OCI-M2 (cell line): ENCODE results near the gene CPNE6.
"Not testable (repeated sequence)": the region's sequence is repeated elsewhere in the genome, so short reads cannot be mapped to it uniquely, and the experiment has no call there.

Experiments used
- DNase-seq: peaks from one replicate; lab custom pipeline; 2025; ENCODE audit not compliant: unreplicated experiment; lab: John Stamatoyannopoulos, UW

CPNE6 gene

DNA sequence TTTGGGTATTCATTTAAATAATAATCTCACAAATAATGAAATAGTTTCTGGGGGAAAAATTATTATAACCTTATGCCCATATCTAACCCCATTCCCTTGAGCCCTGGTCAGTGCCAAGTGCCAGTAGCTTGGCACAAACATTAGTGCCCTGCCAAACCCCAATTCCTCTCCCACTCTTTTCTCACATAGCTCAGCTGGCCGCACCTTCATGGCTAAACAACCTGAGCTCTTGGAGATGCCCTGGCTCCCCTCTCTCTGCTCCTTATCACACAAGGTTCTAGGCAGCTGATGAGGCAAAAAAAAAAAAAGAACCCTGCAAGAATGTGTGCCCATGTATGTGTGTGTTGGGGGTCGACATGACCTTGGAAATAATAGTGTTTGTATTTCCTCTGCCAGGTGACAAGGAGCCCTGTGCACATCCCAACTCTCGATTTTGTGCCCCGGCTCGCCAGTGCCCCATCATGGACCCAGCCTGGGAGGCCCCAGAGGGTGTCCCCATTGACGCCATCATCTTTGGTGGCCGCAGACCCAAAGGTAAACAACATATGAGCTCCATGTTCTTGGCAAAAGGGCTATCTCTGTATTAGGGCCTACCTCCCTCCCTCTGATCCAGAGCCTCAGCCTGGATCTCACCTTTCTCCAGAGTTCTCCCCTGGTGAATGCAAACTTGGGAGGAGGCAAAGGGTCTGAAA, 31.1 kb downstream of the CPNE6 start:
- no peak for DNase-seq

DNA sequence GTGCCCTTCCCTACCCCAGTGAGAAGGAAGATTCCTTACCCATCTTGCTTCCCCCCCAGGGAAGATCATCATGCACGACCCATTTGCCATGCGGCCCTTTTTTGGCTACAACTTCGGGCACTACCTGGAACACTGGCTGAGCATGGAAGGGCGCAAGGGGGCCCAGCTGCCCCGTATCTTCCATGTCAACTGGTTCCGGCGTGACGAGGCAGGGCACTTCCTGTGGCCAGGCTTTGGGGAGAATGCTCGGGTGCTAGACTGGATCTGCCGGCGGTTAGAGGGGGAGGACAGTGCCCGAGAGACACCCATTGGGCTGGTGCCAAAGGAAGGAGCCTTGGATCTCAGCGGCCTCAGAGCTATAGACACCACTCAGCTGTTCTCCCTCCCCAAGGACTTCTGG, 32.1 kb downstream of the CPNE6 start:
- no peak for DNase-seq

DNA sequence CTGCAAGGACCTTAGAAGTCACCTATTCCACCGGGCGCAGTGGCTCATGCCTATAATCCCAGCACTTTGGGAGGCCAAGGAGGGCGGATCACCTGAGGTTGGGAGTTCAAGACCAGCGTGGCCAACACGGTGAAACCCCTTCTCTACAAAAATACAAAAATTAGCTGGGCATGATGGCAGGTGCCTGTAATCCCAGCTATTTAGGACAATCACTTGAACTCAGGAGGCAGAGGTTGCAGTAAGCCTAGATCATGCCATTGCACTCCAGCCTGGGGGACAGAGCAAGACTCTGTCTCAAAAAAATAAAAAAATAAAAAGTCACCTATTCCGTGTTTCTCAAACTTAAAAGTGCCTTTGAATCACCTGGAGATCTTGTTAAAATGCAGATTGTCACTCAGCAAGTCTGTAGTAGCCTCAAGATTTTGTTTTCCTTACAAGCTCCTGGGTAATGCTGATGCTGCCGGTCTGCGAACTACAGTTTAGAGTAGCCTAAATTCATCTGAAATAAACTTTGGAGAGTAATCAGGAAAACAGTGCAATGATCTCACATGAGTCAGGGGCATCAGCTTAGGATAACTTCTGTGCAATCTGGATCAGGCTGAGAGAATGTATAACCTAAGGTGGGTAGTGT, 34.4 kb downstream of the CPNE6 start:
- DNase-seq = not testable (repeated sequence)

DNA sequence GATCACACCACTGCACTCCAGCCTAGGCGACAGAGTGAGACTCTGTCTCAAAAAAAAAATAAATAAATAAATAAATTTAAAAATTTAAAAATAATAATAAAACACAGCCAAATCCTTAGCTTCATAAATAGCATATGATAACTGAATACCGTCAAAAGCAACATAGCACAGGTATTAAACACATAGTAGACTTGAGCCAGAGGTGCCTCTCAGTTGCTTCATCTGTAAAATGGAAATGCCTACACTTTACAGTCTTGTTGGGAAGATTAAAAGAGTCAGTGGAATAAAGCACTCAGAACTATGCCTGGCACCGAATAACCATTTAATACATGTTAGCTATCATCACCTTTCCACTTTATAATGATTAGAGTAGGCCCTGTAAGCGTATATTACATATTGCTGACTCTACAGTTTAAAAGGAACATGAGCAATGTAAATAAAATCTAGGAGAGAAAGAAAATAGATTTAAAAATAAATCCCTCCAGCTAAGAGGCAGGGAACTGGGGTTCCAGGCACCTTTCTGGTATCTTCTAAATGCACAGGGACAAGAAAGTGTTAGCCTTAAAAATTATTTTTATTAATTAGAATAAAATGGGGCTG, 35.4 kb downstream of the CPNE6 start:
- DNase-seq = no peak

DNA sequence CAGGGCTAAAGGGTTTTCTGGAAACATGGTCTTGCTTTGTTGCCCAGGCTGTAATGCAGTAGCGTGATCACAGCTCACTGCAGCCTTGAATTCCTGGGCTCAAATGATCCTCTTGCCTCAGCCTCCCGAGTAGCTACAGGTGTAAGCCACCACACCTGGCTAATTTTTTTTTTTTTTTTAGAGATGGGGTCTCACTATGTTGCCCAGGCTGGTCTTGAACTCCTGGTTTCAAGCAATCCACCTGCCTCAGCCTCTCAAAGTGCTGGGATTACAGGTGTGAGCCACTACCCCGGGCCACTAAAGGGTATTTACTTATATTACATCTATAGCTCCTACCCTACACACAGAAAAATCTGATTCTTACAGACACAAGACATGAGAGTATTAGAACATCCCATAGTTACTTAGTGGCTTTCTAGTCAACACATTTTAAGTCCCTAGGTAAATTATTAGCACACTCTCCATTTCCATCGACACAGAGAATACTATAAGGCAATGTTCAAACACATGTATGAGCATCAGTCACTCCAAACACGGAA, 37.0 kb downstream of the CPNE6 start:
- DNase-seq = no peak

DNA sequence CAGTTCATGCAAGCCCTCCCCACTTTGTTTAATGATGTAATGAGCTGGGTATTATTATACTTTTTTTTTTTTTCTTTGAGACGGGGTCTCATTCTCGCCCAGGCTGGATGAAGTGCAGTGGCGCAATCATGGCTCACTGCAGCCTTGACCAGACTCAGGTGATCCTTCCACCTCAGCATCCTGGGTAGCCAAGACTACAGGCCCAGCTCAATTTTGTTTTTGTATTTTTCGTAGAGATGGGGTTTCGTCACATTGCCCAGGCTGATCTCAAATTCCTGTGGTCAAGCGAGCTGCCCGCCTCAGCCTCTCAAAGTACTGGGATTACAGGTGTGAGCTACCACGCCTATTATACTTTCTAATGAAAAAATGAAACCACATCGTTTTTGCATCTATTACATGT, 38.7 kb downstream of the CPNE6 start:
- no peak for DNase-seq

DNA sequence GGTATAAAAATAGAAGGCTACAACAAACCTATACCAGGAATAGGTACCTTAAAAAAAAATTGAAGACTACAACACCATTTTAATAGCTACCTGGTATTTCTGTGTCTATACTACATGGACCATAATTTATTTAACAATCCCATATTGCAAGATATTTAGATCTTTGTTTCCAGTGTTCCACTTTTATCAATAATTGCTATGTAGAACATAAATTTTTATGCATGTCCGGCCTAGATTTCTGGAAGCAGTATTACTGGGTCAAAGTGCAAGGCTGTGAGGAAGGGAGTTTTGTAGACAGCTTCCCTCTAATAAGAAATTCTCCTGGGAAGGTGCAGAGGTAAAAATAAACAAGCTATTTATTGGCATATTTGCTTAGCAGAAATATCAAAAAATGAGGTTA, 39.2 kb downstream of the CPNE6 start:
- DNase-seq = no peak

DNA sequence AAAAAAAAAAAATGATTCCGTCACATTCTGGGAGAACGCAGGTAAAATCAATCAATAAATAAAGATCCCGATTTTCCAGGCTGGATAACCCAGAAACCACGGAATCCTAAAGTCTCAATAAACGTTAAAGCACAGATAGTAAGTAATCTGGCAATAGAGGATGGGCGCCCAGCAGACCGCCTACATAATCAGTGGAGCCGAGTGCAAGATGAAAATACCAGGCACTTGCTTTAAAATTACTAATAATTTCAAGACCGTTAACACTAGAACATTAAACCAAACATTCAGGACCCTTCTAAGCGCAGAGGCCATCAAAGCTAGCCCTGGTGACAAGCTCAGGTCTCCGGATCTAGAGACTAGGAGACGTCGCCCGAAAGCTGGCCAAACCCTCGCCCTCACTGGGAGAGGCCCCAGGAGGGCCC, 42.0 kb downstream of the CPNE6 start:
- DNase-seq = no peak

DNA sequence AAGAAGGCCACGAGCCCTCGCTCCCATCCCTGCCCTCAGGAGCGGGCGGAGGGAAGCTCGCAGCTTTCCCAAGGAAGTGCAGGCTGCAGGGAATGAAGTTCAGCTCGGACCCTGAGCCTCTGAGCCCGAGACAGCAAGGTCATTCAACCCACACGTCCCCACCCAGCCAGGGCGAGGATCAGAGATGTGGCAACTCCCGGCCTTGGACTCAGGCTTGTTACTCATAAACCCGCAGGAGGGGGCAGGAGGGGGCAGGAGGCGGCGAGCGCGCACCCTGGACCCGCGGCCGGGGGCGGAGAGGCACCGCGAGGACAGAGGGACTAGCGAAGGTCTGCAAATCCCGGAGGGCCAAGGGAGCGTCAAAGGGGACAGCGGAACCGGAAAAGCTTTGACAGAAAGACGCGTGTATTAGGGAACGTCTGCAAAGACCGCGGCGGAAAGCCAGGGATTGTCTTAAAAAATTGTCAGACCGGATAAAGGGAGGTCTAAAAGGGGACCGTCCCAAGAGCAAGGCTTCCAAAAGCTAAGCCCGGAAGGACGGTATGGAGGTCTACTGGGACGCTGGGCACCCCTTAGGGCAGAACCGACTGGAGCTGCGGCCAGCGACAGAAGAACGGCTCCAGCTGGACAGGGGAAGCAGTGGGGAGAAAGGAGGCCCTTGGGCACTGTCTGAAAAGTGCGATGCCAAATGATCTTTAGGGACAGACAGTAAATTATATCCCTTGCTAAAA, 42.6 kb downstream of the CPNE6 start:
- DNase-seq = peak; percentile 85

DNA sequence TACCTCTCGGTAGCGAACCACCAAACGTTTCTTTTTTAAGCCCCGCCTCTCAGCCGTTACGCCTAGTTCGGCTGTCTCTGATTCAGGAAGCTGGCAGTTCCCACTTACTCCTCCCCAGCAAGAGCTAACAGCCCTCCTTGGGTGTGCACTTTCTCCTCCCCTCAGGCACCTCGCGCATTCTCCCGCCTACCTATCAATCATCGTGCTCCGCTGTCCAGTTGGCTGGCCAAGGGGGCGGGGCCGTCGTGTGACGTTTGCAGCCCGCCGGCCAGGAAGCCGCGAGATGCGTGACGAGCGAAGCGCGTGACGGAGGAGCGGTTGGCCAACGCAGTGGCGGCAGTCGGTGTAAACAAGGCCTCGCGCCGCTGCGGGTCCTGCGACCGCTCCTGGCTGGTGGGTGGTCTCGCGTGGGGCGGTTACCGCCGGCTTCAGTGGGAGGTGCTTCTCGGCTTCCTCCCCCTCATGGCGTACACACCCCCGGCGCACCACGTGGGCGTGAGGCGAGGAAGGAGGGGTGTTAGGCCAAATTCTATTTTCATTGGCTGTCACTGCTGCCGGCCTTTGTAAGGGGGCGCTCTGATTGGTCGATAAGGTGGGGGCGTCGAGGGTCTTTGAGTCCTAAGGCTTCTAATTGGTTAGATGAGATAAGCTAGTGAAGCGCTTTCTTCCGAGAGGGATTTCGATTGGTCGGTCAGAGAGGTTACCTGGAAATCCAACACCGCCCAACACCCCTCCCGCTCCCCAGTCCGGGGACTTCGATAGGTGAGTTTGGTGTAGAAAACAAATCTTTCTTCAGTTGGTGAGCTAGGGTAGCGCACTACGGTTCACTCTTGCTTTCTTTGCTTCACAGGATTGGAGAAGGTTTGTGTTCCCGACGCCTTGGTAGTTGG, 43.4 kb downstream of the CPNE6 start, which contains the start of the genes DCAF11 and NRL:
DCAF11 (plus strand) TSS at position 246 of the 890 bp plus-strand sequence. CDS start 818 bp downstream, outside the sequence.
NRL (minus strand) TSS at position 418 of the 890 bp plus-strand sequence. CDS start 32,101 bp downstream, outside the sequence.
- peak; percentile 96 for DNase-seq

DNA sequence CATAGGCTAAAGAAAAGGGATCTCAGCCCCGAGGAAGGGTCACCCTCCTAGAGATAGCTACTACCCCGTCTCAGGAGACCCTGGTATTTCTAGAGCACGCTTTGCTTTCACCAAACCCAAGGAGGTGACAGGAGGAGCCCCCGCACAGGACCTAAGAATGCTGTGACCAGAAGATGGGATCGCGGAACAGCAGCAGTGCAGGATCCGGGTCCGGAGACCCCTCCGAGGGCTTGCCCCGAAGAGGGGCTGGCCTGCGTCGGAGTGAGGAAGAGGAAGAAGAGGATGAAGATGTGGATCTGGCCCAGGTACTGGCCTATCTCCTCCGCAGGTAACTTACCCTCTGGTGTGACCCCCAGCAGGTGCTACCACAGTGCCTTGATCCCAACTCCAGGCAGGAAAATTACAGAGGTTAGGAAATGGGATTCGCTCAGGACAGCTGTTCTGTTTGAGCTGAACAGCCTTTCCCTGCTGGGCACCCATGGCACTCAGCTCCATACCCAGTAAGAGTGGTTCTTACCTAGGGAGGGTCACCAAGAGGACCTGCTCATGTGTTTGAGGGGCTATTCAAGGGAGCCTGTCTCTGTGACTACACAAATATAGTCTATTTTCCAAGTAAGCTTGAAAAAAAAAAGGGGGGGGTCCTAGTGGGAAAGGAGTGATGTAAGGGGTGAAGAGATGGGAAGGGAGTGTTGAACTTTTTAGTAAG, 44.2 kb downstream of the CPNE6 start:
- DNase-seq = no peak

DNA sequence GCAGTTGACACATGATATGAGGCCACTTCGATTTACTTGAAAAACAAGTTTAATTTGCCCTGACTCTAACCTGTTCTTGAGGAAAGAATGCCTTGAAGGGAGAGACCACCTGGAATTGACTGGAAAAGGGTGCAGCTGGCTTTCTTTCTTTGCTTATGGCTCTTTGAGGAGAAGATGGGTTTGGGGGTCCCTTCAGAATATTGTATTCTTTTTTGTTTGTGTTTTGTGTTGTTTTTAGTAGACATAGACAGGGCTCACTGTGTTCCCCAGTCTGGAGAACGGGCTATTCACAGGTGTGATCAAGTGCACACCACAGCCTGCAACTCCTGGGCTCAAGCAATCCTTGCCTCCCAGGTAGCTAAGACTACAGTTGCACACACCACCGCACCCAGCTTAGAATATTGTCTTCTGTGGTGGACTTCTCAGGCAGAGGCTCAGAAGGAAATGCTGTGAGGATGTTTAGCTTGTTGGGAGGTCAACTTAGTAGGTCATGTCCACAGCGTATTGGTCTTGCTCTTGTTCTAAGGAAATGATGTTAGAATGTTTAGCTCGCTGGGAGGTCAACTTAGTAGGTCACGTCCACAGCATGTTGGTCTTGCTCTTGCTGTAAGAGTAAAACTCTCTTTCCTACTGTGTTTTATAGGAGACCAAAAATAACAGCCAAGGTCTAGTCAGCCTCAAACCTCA, 44.9 kb downstream of the CPNE6 start:
- no peak for DNase-seq

DNA sequence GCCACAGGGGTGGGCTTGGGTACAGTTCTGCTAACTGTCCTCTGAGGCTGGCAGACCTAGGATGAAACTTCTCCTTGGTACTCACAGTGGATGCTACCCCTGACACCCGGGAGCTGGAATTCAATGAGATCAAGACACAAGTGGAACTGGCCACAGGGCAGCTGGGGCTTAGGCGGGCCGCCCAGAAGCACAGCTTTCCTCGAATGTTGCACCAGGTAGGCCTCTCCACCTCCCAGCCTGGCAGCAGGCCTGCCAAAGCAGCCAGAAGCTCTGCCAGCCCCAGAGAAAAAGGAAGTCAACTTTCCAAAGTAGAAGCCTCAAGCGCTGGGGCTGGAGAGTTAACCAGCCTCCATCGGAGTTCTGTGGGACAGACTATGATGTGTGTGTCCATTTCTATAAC, 45.8 kb downstream of the CPNE6 start:
- no peak for DNase-seq

DNA sequence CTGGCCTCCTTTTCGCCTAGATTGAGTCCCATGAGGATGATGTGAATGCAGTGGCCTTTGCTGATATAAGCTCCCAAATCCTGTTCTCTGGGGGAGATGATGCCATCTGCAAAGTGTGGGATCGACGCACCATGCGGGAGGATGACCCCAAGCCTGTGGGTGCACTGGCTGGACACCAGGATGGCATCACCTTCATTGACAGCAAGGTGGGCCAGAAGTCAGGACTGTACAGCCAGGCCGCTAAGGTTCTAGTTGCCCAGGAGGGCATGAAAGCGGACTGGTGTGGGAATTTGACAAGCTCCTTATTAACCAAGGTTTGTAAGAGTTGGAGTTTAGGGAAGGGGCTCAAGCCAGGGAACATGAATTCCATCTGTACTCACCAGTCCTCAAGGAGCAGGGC, 48.3 kb downstream of the CPNE6 start:
- DNase-seq = no peak

DNA sequence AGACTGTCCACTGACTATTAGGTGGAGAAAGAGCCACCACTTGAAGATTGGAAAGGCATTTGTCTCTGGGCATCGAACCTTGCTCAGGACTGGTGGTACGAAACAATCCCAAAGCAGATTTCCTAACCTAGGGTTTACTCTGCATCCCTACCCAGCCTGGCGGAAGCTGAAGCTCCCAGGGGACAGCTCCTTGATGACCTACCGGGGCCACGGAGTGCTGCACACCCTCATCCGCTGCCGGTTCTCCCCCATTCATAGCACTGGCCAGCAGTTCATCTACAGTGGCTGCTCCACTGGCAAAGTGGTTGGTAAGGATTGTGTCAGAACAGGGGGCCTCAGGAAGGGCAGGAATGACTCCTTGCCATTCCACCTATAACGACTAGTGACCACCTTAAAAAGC, 49.8 kb downstream of the CPNE6 start:
- no peak for DNase-seq

DNA sequence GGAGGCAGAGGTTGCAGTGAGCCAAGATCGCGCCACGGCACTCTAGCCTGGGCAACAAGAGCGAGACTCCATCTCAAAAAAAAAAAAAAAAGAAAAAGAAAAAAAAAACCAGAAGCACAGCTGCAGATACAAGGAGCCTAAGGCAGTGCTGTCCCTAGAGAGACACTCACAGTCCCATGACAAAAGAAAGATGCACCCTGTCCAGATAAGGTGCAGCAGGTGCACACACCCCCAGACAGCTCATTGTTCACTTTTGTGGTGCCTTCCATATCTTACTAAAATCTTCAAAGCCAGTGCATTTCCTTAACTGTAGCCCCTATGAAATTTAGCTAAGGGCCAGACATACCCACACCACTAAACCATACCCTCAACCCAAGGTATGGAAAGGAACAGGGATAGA, 51.1 kb downstream of the CPNE6 start:
- DNase-seq = no peak

DNA sequence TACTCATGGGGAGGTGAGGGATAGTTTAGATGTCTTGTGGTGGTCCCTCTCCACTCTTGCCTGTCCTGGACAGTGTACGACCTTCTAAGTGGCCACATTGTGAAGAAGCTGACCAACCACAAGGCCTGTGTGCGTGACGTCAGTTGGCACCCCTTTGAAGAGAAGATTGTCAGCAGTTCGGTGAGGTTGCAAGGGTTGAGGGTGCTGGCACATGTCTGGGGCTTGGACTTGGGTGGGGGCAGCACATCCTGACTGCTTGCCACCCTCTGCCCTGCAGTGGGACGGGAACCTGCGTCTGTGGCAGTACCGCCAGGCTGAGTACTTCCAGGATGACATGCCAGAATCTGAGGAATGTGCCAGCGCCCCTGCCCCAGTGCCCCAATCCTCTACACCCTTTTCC, 51.5 kb downstream of the CPNE6 start:
- no peak for DNase-seq

DNA sequence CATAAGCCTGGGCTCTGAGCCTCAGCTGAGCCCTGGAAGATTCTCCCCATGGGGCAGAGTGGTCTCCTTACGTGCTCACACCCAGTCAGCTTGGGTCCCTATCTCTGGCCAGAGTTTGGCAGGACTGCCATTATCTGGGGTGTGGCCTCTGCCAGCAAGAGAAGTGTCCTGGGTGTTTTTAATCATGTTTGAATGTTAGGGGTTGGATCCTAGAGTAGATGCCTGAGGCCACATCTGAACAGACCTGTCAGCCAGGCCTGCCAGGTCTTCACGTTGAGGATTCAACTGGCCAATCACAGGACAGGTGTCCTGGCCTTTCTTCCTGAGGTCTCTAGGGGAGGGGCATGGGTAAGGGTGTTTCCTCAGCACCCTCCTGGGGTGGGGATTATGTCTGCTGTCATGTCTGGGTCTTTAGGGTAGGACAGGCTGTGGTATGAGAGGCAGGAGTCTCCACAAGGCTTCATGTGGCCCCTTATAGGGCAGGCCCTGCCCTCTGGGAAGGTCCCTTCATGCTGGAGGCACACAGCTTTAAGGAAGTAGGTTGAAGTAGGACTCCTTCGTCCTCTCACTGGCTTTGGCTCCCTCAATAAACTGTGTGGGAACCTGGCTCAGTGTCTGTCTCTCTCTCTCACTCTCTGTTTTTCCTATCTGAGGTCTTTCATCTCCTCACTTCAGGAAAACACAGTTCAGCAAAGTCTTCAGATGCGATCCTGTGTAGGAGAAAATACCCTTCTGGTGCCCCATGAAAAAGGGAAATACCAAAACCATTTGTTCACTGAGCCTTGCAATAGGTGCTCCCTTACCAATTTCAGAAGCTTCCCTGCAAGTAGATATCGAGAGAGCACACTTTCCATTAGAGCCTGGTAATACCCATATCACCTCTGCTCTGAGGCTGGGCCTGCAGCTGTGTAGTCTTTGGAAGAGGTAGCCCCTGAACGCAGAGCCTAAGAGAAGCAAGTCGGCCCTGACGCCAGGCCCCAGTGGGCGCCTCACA, 52.4 kb downstream of the CPNE6 start:
- DNase-seq = no peak
